ENCODE results near the gene SH2D1A.

The SH2D1A gene

GRCh38 chrX:124415115-124415800 is 68.9 kb downstream of the SH2D1A start:
- DNase-seq (ENCODE audit: low spot score), result no peak

GRCh38 chrX:124421898-124422655 is 75.7 kb downstream of the SH2D1A start:
- DNase-seq (ENCODE audit: low spot score), result no peak

Small RNAs within 50 kb of the gene (small RNA-seq; reads per million reads assigned to genes)
- gene AL022718.1, result 0 to 0.04 reads per million in 2 experiments
